GM18517 (cell line): ENCODE measurements around the gene MANEAL.

Source experiments
- ATAC-seq: cut with Tn5 transposase; IDR thresholded peaks from one replicate; pipeline ENCODE4 v1.9.1; 2021; ENCODE audit warnings: mild to moderate bottlenecking, moderate library complexity; ENCODE audit not compliant: unreplicated experiment

MANEAL gene

DNA sequence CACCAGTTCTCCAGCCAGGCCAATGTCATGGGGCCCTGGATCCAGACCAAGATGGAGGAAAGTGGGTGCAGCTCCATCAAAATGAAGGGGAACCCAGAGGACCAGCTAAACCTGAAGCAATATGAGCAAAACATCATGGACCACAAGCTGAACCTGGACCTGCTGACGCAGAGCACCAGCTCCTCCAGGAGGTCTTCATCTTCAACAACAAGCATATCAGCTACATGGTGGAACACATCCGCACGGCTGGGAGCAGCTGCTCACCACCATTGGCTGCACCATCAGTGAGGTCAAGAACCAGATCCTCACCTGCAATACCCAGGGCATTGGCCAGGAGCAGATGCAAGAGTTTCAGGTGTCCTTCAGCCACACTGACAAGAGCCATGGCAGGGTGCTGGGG lies 15.0 kb upstream of the MANEAL start:
- ATAC-seq = no peak

DNA sequence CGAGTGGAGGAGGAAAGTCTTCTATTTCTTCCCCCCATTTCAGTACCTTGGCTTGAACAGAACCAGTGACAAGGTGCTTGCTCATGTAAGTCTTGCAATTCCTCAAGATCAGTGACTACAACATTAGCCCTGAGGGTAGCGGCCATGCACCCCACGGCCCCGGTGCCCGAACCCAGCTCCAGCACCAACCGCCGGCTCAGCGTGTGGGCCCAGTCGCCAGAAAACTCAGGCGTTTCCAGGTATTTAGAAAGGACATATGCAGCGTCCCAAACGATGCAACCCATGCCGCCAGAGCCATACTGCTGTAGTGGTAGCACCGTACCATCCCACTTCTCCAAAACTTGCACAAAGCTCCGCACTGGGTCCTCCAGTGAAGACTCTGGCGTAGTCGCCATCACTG lies 11.2 kb upstream of the MANEAL start:
- no peak for ATAC-seq

- ATAC-seq = no peak
These were observed 532 bp upstream of the MANEAL start for GRCh38 chr1:37792943-37793686.

- no peak for ATAC-seq
These were observed 1.0 kb downstream of the MANEAL start for GRCh38 chr1:37794372-37795339.

GRCh38 chr1:37795340-37796125 lies 1.9 kb downstream of the MANEAL start:
- ATAC-seq = no peak

DNA sequence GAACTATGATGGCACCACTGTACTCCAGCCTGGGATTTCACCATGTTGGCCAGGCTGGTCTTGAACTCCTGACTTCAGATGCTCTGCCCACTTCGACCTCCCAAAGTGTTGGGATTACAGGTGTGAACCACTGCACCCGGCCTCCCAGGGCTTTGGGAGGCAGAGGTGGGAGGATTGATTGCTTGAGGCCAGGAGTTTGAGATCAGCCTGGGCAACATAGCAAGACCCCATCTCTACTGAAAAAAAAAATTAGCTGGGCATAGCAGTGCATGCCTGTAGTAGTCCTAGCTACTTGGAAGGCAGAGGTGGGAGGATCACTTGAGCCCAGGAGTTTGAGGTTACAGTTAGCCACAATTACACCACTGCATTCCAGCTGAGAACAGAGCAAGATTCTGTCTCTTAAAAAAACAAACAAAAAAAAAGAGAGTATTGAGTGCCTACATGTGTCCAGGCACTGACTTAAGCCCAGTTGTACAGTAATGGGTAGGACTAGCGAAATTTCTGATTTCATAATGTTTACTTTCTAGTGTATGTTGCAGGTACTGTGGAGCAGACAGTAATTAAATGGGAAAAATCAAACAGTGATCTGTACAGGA lies 4.2 kb downstream of the MANEAL start:
- no peak for ATAC-seq

GRCh38 chr1:37802439-37802838 lies 8.8 kb downstream of the MANEAL start:
- ATAC-seq = no peak

GRCh38 chr1:37807220-37807554 lies 13.5 kb downstream of the MANEAL start:
- no peak for ATAC-seq

- peak; percentile 66 for ATAC-seq
These were observed 14.1 kb downstream of the MANEAL start, which contains the start of the genes C1orf122 and YRDC for GRCh38 chr1:37807555-37808368. TSS of gene C1orf122 (plus strand) at chr1:37807790. CDS start at chr1:37808405, 615 bp downstream. TSS of gene YRDC (minus strand) at chr1:37808208. CDS start at chr1:37808180, 28 bp downstream.

GRCh38 chr1:37808369-37809319 lies 15.0 kb downstream of the MANEAL start:
- peak; percentile 35 for ATAC-seq

DNA sequence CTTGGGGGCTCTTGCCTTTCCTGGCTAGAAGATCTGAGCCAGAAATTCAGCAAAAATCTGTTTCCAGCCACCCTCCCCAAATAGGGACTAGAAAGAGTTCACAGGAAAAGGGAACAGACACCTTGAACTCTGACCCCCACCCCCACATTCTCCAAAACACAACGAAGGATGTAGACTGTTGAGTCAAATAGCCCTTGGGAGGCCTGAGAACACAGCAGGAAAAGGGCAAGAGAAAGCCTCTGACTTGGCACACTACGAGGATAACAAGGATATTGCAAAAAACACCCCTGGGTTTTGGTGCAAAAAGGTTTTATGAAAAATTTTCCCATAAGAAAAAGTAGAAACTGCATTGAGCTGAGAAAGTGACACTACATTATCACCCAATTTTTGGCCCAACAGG lies 16.3 kb downstream of the MANEAL start:
- ATAC-seq = no peak

DNA sequence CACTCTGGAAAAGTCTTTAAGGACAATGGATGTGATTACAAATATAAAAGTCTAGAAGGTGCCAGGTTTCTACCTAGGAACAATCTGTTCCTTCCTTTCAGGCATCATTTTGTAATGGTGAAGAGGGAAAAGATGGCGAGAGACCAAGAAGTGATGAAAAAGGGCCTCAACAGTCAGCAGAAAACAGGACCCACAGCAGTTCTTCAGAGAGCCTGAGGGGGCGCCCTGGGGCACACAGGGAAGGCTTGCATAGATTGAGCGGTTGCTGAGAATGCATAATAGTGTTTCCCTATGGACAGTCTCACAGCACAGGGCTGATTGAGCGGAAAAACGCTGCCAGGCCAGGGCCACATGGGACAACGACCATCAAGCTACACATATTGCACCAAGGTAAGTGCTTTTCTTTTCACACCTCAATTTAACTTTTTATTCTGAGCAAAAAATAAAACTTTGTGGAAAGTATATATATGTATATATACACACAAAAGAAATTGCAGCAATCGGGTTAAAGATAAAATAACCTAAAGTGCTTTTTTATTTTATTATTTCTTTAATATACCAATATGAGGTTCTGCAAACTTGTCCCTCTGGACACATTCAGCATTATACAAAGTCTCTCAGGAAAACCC lies 17.5 kb downstream of the MANEAL start:
- ATAC-seq = peak; percentile 46

GRCh38 chr1:37813529-37814145 lies 20.0 kb downstream of the MANEAL start:
- ATAC-seq = no peak

DNA sequence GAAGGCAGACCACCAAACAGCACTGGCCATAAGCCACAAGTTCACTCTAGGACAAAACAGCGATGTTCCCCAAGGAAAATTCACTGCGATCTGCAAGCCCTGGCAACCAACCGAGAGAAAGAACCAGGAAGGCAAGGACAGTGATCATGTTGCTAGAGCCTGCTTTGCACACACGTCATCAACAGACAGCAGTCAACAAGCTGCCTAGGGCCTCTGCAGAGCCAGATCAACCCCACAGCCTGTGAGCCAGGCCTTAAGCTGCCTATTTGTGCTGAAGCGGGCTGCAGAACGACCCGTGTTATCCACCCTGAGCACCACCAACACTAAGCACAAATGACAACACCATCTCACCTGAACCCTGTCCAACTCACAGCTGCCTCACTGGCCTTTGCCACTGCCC lies 20.6 kb downstream of the MANEAL start:
- no peak for ATAC-seq

DNA sequence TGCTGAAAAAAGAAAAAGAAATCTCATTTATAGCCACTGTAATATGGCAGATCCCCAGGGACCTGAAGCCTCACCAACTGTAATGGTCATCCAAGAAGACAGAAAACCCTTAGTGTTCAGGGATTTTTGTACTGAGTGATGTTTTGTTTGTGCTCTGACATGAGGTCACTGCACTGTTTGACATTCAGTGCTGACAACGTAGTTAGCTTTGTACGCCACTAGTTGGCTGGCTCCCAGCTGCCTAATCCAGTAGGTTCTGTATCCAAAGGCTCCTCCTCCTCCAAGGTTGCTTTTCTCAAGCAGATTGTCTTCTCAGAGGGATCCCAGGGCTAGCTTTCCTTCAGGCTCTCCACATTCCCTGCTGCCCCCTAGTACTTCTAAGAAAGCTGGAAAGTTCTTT lies 23.8 kb downstream of the MANEAL start:
- no peak for ATAC-seq

DNA sequence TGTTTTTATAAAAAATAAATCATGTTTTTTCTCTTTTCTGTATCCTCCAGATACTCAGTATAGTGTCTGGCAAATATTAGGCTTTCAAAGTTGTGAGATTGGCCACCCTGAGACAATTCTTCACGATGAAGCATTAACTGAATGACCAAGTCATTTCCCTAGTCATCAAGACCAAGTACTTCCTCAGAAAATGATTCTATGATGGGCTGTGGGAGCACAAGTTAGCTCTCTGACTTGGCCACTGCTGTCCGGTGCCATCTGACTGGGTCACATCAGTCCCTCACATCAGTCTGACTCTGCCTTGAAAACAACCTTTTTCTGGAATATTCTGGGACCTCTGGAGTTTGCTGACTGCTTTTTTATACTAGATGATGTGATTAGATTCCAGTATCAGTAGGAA lies 27.8 kb downstream of the MANEAL start:
- ATAC-seq = no peak

- no peak for ATAC-seq
These were observed 29.5 kb downstream of the MANEAL start for GRCh38 chr1:37822906-37823815.
